DND-41 (cell line): ENCODE results near the gene TRPV5.

ENCODE experiments used
- CTCF ChIP-seq: IDR thresholded peaks from 2 replicates; pipeline ENCODE4 v1.5.1; 2012; ENCODE audit warnings: borderline replicate concordance, low read length, moderate library complexity, mild to moderate bottlenecking; ENCODE audit not compliant: poor library complexity, severe bottlenecking; ENCODE audit errors: extremely low read depth
- EZH2 ChIP-seq: IDR thresholded peaks from 3 replicates; pipeline ENCODE4 v1.6.1; 2012; ENCODE audit warnings: borderline replicate concordance, low read depth, mild to moderate bottlenecking, moderate library complexity, low read length, inconsistent platforms; ENCODE audit not compliant: severe bottlenecking

GRCh38 chr7:142885311-142886230, 48.0 kb downstream of the TRPV5 start, which contains the start of gene TRPV6:
- TF ChIP-seq EZH2 (no peak), CTCF (no peak)
